ENCODE measurements around the gene SECTM1.
"Not testable (repeated sequence)": the region's sequence is repeated elsewhere in the genome, so short reads cannot be mapped to it uniquely, and the experiment has no call there.

The SECTM1 gene

DNA sequence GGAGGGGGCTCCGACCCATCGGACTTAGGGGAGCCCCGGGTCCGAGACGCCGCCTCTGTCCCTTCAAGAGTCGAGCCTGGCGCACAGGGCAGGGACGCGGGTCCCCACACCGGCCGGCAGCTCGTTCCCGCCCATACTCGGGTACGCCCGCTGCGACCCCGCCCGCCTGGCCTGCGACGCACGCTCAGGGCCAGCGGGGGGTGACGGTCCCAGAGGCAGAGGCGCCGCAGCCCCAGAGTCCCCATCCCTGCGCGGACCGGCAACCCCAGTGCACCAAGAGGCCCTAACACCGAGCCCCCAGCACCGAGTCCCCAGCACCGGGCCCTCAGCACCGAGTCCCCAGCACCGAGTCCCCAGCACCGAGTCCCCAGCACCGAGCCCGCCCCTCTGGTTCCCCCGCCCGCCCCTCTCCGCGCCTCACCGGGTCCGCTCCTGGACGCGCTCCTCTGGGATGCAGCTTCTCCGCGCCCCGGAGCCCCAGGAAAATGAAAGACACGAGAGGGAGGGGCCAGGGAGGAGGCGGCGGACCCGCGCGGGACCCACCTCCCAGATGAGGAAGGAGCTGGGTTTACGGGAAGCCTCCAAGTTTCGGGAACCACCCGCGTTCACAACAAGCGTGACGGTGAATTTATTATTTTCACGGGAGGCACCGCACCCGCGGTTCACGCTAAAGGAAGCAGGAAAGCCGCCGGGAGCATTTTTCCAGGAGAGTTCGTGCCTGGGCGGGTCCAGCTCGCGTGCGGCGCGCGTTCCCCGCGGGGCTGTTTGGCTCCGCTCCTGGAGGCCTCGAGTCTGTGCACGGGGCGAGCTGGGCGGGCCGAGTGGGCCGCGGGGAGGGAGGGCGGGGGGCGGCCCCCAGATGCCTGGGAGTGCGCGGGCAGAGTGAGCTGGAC, at the start of gene SECTM1:
Gene SECTM1 (minus strand): TSS at position 488 of the 893 bp plus-strand sequence. CDS start 6,526 bp downstream, outside the sequence.
- no peak for DNase-seq

DNA sequence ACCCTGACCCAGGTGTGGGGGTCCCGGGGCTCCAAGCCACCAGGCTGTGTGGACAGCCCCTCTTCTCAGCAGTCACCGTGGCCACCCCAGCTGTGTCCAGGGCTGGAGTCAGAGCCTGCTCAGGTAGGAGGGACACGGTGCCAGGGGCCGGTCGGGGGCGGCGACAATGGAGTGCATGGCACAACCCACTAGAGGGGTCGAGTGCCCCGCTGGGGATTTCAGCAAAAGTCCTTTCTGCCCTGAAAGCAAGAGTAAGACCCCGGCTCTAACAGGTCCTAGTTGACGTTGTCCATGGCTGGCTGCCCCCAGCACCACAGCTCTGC, 49.3 kb upstream of the SECTM1 start:
- no peak for DNase-seq

DNA sequence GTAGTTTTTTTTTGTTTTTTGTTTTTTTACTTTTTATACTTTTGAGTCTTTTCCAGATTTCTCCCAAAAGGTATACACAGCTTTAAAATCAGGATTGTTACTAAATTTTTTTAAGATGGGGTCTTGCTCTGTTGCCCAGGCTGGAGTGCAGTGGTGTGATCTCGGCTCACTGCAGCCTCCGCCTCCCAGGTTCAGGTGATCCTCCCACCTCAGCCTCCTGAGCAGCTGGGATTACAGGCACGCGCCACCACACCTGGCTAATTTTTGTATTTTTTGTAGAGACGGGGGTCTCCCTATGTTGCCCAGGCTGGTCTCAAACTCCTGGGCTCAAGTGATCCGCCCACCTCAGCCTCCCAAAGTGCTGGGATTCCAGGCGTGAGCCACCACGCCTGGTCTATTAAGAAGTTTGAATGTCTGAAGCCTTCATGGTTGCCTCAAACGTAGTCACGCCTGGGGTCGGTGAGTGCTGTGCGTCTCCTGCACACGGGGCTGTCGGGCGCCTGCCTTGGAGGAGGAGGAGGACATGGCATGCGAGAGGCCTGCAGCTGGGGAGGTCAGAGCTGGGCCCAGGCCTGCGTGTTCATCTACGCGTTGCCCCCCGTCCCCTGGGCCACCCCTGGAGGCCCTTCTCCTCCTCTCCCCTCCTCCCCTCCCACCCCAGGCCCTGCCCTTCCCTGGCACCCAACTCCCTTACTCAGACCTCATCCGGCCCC, 48.8 kb upstream of the SECTM1 start:
- DNase-seq, result not testable (repeated sequence)

DNA sequence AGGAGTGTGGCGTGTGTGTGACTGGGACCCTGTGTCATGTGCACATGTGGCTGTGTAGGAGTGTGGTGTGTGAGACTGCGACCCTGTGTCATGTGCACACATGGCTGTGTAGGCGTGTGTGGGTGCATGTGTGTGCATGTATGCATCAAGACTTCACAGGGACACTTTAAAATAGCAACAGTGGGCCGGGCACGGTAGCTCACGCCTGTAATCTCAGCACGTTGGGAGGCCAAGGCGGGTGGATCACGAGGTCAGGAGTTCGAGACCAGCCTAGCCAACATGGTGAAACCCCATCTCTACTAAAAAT, 48.1 kb upstream of the SECTM1 start:
- DNase-seq, result not testable (repeated sequence)

DNA sequence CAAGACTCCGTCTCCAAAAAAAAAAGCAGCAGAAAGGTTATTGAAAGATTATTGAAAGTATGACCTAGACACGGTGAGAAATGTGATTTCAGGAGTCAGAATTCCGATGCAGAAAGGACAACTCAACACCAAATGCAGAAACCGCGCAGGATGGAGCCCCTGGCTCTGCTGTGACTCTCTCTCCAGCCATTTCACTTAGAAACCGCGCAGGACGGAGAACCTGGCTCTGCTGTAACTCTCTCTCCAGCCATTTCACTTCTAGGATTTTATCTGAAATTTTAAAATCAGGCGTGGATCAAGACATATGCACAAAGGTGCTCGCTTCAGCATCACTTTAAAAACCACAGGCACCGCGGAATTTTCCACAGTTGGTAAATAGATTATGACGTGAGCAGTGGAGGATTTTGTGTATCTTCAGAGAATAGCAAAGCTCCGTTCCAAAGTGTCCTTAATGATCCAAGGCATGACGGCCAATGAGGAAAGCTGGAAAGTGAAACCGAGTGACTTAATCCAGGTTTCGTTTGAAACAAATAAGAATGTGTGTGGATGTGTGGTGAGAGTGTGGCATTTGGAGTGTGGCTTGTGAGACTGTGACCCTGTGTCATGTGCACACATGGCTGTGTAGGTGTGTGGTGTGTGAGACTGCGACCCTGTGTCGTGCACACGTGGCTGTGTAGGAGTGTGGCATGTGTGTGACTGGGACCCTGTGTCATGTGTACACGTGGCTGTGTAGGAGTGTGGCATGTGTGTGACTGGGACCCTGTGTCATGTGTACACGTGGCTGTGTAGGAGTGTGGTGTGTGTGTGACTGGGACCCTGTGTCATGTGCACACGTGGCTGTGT, 47.5 kb upstream of the SECTM1 start:
- no peak for DNase-seq

DNA sequence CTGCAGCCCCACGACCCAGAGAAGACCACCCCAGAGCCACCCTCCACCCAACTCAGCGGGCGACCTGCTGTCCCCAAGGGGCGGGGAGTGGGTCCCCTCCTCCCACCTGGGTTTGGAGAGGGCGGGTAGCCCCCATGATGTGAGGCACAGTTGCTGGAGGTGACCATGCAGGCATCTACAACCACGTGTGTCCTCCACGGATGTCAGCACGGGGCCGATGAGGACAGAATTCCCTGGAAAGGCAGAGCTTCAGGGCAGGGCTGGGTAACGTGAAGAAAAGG, 45.1 kb upstream of the SECTM1 start:
- DNase-seq, result no peak

DNA sequence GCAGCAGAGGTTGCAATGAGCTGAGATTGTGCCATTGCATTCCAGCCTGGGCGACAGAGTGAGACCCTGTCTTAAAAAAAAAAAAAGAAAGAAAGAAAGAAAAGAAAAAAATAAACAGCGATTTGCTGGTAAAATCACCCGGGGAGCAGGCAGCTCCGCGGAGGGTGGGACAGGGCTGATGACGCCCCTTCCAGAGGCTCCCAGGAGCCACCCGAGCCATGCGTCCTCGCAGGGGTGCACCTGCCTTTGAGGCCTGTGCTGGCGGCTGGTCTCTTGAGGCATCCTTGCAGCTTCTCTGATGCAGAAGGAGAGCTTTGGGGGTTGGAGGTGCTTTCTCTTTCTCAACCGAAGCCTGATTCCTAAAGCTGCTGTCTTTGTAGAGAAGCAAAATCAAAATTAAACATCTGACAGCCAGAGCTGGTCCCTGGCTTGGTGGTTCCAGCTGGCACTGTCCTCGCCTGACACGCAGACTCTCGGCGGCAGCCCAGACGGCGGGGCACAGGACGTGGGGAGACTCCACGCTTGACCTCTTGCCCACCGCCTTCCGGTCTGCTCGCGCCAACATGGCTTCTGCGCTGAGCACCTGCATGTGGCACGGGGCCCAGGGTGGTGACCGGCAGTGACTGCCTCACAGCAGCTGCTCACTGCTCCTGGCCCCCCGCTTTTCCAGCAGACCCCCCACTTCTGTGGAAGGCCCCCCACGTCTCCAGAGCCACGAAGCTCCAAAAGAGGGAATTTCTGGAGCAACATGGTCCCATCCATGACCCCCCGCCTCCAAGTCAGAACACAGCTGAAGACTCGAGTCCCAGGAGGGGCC, 44.6 kb upstream of the SECTM1 start:
- no peak for DNase-seq

DNA sequence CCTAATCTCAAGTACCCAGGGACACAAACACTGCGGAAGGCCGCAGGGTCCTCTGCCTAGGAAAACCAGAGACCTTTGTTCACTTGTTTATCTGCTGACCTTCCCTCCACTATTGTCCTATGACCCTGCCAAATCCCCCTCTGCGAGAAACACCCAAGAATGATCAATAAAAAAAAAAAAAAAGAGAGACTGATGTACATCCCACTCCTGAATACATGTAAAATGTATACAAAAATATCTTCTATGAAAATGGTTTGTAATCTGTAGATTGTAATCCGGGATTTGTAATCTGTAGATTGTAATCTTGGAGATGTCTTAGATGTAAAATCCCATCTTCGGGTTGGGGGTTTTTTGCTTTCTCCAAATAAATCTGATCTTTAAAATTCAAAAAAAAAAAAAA, 43.7 kb upstream of the SECTM1 start:
- DNase-seq, result not testable (repeated sequence)

DNA sequence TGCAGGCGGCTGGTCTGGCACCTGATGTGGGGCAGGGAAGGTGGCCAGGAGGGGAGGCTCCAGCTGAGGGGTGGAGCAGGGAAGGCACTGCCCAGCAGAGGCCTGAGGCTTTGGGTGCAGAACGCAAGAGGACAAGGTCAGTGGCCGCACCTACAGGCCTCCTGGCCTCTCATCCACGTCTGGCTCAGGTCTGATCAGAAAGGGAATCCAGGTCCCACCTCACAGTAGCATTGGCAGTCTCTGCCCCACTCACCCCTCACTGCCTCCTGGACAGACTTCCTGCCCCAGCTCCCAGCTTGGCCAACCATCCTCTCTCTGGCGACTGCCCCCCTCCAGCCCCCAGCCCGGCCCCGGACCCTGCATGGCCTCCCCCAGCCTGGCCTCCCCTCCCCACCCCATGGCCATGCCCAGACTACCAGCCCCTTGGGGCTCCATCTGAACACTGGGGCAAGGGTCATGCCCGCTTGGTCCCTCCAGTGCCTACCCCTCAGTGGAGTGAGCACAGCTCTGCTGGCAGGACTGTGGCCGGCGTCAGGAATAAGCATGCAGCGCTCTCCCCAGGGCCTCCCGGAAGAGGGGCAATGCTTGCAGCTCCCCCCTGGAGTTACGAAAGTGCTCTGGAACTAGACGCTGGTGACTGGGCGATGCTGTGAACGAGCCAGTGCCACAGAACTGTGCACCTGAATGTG, 42.6 kb upstream of the SECTM1 start:
- DNase-seq, result no peak

DNA sequence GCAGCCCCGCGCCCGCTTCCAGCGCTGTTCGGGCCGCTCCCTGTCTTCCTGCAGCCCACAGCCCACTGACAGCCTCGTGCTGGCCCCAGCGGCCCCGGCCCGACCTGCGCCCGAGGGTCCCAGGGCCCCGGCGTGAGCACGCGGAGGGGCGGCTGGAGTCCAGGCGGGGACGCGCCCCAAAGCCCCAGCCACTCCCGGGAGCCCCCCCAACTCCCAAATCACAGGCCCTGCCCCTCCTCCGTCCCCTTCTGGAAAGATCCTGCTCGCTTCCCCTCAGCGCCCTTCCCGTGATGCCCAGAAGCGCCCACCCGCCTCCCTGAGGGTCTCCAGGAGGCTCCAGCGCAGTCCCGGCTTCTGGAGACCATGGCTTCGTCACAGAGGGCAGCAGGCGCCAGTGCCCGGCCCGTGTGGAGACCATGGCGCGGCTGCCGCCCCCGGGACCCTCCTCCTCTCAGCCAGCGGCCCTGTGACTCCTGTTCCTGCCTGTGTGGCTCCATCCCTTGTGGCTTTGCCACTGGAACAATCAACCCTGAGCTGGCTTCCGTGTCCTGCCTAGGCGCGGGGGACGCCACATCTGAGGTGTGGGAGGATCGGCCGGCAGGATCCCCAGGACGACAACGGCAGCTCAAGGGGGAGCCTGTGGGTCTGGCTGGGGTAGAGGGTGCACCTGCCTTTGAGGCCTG, 41.9 kb upstream of the SECTM1 start:
- no peak for DNase-seq

DNA sequence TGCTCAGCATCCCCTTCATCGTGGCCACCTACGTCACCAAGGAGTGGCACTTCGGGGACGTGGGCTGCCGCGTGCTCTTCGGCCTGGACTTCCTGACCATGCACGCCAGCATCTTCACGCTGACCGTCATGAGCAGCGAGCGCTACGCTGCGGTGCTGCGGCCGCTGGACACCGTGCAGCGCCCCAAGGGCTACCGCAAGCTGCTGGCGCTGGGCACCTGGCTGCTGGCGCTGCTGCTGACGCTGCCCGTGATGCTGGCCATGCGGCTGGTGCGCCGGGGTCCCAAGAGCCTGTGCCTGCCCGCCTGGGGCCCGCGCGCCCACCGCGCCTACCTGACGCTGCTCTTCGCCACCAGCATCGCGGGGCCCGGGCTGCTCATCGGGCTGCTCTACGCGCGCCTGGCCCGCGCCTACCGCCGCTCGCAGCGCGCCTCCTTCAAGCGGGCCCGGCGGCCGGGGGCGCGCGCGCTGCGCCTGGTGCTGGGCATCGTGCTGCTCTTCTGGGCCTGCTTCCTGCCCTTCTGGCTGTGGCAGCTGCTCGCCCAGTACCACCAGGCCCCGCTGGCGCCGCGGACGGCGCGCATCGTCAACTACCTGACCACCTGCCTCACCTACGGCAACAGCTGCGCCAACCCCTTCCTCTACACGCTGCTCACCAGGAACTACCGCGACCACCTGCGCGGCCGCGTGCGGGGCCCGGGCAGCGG, 41.2 kb upstream of the SECTM1 start:
- DNase-seq, result no peak

DNA sequence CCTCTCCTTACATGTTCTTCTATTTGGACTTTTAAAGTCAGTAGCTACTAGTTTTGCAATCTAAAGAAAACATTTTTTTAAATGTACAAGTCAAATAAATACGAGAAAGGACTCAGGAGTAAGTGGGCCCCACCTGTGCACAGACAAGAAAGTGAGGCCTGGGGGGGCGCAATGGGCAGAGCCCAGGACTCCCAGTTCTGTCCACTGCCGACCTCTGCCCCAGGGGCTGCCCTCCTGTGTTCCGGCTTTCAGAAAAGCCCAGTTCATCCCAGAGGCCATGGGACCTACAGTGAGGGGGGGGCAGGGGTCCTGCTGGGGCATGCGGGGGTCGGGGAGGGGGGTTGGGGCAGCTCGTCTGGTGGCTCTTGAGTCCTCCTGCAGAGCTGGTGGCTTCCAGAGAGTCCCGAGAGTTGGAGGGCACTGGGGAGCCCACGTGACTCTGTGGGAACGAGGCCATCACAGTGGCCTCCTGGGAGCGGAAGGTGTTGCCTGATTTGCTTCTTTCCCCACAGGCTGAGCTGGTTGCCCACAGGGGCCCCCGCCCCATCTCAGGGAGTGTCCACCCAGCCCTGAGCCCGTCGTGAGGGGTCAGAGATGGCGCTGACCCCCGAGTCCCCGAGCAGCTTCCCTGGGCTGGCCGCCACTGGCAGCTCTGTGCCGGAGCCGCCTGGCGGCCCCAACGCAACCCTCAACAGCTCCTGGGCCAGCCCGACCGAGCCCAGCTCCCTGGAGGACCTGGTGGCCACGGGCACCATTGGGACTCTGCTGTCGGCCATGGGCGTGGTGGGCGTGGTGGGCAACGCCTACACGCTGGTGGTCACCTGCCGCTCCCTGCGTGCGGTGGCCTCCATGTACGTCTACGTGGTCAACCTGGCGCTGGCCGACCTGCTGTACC, 40.4 kb upstream of the SECTM1 start:
- DNase-seq, result no peak

DNA sequence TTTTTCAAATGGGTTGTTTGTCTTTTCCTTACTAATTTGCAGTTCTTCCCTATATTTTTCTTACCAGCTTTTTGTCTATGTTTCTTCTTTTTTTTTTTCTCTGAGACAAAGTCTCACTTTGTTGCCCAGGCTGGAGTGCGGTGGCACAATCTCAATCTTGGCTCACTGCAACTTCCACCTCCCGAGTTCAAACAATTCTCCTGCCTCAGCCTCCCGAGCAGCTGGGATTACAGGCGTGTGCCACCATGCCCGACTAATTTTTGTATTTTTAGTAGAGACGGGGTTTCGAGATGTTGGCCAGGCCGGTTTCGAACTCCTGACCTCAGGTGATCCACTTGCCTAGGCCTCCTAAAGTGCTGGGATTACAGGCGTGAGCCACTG, 39.5 kb upstream of the SECTM1 start:
- not testable (repeated sequence) for DNase-seq

DNA sequence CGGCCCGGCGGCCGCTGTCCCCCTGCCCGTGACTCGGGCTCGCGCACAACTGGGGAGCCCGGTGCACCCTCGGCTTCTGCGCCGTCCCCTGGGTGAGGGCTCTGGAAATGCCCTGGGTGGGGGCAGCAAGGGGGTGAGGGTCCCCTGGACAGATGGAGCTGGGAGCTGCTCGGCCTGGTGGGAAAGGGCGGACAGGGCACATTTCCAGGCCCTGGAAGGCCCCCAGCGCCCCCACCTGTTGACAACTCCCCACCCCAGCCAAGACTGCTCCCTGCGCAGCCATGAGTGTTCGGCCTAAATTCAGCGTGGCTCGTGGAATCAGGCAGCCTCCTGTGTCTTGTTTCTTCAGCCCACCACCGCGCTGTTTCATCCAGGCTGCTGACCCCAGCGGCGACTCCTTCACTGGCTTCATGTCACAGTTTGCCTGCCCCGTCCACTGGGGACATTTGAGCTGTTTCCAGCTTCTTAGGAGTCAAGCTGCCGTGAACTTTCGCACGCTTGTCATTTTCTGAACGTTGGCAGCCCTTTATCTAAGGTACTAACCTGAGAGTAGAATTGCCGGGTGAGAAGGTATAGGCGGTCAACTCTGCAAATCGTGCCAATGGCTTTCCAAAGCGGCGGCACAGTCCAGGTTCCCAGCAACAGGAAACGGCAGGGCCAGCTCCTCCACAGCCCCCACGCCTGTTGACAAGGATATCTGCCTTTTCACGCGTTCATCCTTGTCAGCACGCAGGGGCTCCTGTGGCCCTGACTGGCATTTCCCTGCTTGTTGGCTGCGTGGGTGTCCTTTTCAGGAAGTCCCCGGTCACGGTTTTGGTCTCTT, 38.9 kb upstream of the SECTM1 start:
- no peak for DNase-seq

DNA sequence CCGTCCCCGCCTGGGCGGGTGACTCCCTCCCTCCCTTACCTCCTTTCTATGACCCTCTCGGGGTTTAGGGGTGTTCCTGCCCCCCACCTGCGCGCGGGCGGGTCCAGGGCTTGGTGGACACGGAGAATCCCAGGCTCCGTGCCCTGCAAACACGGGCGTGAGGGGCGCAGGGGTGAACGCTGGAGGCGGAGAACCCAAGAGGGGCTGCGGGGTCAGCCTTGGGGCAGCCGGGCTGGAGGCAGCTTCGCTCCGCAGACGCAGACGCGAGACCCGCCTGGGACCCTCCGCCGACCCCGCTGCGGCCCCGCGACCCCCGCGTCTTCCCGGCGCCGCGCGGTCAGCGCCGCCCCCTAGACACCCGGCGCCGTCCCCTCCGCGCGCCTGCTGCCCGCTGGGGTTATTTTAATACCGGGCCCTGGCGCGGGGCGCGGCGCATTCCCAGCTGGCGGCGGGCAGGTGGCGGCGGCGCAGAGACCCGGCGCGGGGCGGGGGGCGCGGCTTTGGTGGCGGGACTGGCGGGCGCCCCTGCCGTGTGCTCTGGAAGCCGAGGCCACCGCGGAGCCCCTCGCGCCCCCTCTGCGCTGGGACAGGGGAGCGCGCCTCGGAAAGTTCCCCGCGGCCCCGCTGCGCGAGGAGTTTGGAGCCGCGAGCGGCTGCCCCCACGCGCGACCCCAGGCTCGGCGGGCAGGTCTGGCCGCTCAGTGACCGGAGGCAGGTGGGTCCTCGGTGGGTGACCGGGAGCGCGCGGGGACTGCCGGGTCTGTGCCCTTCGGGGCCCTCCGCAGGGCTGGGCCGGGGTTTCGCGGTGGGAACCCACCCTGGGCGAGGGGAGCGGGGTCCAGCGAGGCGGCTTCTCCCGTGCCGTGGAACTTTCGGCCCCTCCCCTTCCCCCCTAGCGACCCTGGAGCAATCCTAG, 38.0 kb upstream of the SECTM1 start, which contains the start of gene UTS2R:
Gene UTS2R (plus strand): TSS at position 433 of the 916 bp plus-strand sequence. CDS start 2,560 bp downstream, outside the sequence.
- DNase-seq, result no peak

DNA sequence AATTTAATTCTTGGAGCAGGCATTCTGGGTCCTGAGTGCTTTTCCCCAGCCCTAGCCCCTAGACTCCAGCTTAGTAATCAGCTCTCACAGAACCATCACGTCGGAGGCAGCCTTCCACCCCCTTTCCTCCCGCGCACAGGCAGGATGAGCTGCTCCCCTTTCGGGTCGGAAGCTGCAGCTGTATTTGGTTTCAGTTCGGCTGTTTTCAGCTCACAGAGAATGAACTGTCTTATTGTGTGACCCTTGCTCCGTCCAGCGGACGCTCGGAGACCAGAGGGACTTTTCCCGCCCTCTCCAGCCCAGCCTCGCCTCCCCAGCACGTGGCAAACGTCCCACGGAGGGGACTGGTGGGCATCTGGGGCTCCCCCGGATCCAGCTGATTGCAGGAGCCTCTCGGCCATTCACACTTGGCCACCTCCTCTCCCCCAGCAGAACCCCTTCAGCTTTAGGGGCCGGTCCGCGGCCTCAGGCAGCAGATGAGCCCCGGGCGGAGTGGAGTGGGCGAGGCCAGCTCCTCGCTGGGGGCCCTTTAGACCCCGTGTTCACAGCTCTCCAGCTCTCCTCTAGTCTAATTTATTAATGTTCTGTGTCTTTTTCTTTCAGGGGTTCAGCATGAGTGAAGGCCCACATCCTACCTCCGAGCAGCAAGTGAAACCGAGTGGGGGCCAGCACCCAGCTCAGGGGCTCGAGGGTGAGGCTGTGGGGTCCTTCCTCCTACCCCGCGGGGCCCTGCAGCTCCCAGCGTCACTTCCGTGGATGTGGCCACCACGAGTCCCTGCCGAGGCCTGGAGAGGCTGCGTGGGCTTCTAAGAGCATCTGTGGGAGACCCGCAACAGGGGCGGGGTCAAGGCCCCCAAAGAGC, 37.1 kb upstream of the SECTM1 start:
- DNase-seq, result no peak

DNA sequence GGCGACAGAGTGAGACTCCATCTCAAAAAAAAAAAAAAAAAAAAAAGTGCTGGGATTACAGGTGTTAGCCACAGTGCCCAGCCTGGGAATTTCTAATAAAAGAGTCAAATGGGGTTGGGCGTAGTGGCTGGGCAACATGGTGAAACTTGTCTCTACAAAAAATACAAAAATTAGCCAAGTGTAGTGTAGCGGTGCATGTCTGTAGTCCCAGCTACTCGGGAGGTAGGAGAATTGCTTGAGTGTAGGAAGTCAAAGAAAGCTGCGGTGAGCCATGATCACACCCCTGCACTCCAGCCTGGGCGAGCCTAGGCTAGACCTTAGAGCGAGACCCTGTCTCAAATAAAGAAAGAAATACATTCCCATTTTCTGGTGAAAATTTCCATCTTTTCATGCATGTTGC, 35.6 kb upstream of the SECTM1 start:
- no peak for DNase-seq
